ENCODE data around the gene CHI3L1. TPM values are rescaled to one million over a fixed set of nuclear protein-coding genes. Genes with fewer than 3 reads are reported as not detected.

The CHI3L1 gene
- total RNA-seq, 1 donor from 2014 or later, result 1.0 TPM

- Histone ChIP-seq H3K27me3 (ENCODE audit: control insufficient read depth in 3 of 3, insufficient read depth in 3 of 3, low read length in 3 of 3) (no peaks in the 10 kb centered on the region), H3K4me3 (ENCODE audit: low read length in 3 of 3) (no peak overlapping the region), H3K4me1 (ENCODE audit: control insufficient read depth in 3 of 3, insufficient read depth in 3 of 3, low read length in 3 of 3) (no peaks in the 10 kb centered on the region), H3K9me3 (ENCODE audit: control insufficient read depth in 3 of 3, low read length in 3 of 3) (no peaks in the 10 kb centered on the region), H3K9ac (ENCODE audit: low read depth in 1 of 3, low read length in 3 of 3) (no peak overlapping the region), H3K27ac (ENCODE audit: low read depth, low read length) (no peak overlapping the region), H3K36me3 (ENCODE audit: control insufficient read depth in 3 of 3, insufficient read depth in 3 of 3, low read length in 3 of 3) (no peaks in the 10 kb centered on the region)
Measured at GRCh38 chr1:203146042-203146369, 40.5 kb downstream of the CHI3L1 start.

GRCh38 chr1:203145321-203146041 lies 41.0 kb downstream of the CHI3L1 start:
- Histone ChIP-seq H3K27ac (ENCODE audit: low read depth, low read length) (no peak overlapping the region), H3K9me3 (ENCODE audit: control insufficient read depth in 3 of 3, low read length in 3 of 3) (no peaks in the 10 kb centered on the region), H3K36me3 (ENCODE audit: control insufficient read depth in 3 of 3, insufficient read depth in 3 of 3, low read length in 3 of 3) (no peaks in the 10 kb centered on the region), H3K4me1 (ENCODE audit: control insufficient read depth in 3 of 3, insufficient read depth in 3 of 3, low read length in 3 of 3) (no peaks in the 10 kb centered on the region), H3K27me3 (ENCODE audit: control insufficient read depth in 3 of 3, insufficient read depth in 3 of 3, low read length in 3 of 3) (peaks cover 0 to 5% (median 0%) of the 10 kb centered on the region in 3 donors), H3K4me3 (ENCODE audit: low read length in 3 of 3) (no peak overlapping the region), H3K9ac (ENCODE audit: low read depth in 1 of 3, low read length in 3 of 3) (no peak overlapping the region)

- no peaks in the 10 kb centered on the region for H3K36me3 ChIP-seq (ENCODE audit: control insufficient read depth in 3 of 3, insufficient read depth in 3 of 3, low read length in 3 of 3)
- H3K27ac ChIP-seq (ENCODE audit: low read depth, low read length), result no peak overlapping the region
- H3K4me1 ChIP-seq (ENCODE audit: control insufficient read depth in 3 of 3, insufficient read depth in 3 of 3, low read length in 3 of 3), result no peaks in the 10 kb centered on the region
- peaks cover 0 to 6% (median 0%) of the 10 kb centered on the region in 3 donors for H3K27me3 ChIP-seq (ENCODE audit: control insufficient read depth in 3 of 3, insufficient read depth in 3 of 3, low read length in 3 of 3)
- no peak overlapping the region for H3K9ac ChIP-seq (ENCODE audit: low read depth in 1 of 3, low read length in 3 of 3)
- no peaks in the 10 kb centered on the region for H3K9me3 ChIP-seq (ENCODE audit: control insufficient read depth in 3 of 3, low read length in 3 of 3)
- no peak overlapping the region for H3K4me3 ChIP-seq (ENCODE audit: low read length in 3 of 3)
Measured at GRCh38 chr1:203144661-203145060, 41.8 kb downstream of the CHI3L1 start.

GRCh38 chr1:203143641-203144040 lies 42.9 kb downstream of the CHI3L1 start:
- Histone ChIP-seq H3K9ac (ENCODE audit: low read depth in 1 of 3, low read length in 3 of 3) (no peak overlapping the region), H3K27me3 (ENCODE audit: control insufficient read depth in 3 of 3, insufficient read depth in 3 of 3, low read length in 3 of 3) (peaks cover 0 to 6% (median 0%) of the 10 kb centered on the region in 3 donors), H3K4me3 (ENCODE audit: low read length in 3 of 3) (no peak overlapping the region), H3K36me3 (ENCODE audit: control insufficient read depth in 3 of 3, insufficient read depth in 3 of 3, low read length in 3 of 3) (no peaks in the 10 kb centered on the region), H3K4me1 (ENCODE audit: control insufficient read depth in 3 of 3, insufficient read depth in 3 of 3, low read length in 3 of 3) (no peaks in the 10 kb centered on the region), H3K27ac (ENCODE audit: low read depth, low read length) (no peak overlapping the region), H3K9me3 (ENCODE audit: control insufficient read depth in 3 of 3, low read length in 3 of 3) (no peaks in the 10 kb centered on the region)

GRCh38 chr1:203142684-203143408 lies 43.7 kb downstream of the CHI3L1 start:
- Histone ChIP-seq H3K9ac (ENCODE audit: low read depth in 1 of 3, low read length in 3 of 3) (no peak overlapping the region), H3K27me3 (ENCODE audit: control insufficient read depth in 3 of 3, insufficient read depth in 3 of 3, low read length in 3 of 3) (peaks cover 0 to 6% (median 0%) of the 10 kb centered on the region in 3 donors), H3K36me3 (ENCODE audit: control insufficient read depth in 3 of 3, insufficient read depth in 3 of 3, low read length in 3 of 3) (no peaks in the 10 kb centered on the region), H3K9me3 (ENCODE audit: control insufficient read depth in 3 of 3, low read length in 3 of 3) (no peaks in the 10 kb centered on the region), H3K4me1 (ENCODE audit: control insufficient read depth in 3 of 3, insufficient read depth in 3 of 3, low read length in 3 of 3) (no peaks in the 10 kb centered on the region), H3K4me3 (ENCODE audit: low read length in 3 of 3) (no peak overlapping the region), H3K27ac (ENCODE audit: low read depth, low read length) (no peak overlapping the region)

- Histone ChIP-seq H3K36me3 (ENCODE audit: control insufficient read depth in 3 of 3, insufficient read depth in 3 of 3, low read length in 3 of 3) (no peaks in the 10 kb centered on the region), H3K9ac (ENCODE audit: low read depth in 1 of 3, low read length in 3 of 3) (no peak overlapping the region), H3K27me3 (ENCODE audit: control insufficient read depth in 3 of 3, insufficient read depth in 3 of 3, low read length in 3 of 3) (peaks cover 0 to 6% (median 0%) of the 10 kb centered on the region in 3 donors), H3K4me1 (ENCODE audit: control insufficient read depth in 3 of 3, insufficient read depth in 3 of 3, low read length in 3 of 3) (no peaks in the 10 kb centered on the region), H3K9me3 (ENCODE audit: control insufficient read depth in 3 of 3, low read length in 3 of 3) (no peaks in the 10 kb centered on the region), H3K4me3 (ENCODE audit: low read length in 3 of 3) (no peak overlapping the region), H3K27ac (ENCODE audit: low read depth, low read length) (no peak overlapping the region)
Measured at GRCh38 chr1:203142124-203142523, 44.4 kb downstream of the CHI3L1 start.

- Histone ChIP-seq H3K36me3 (ENCODE audit: control insufficient read depth in 3 of 3, insufficient read depth in 3 of 3, low read length in 3 of 3) (no peaks in the 10 kb centered on the region), H3K4me1 (ENCODE audit: control insufficient read depth in 3 of 3, insufficient read depth in 3 of 3, low read length in 3 of 3) (no peaks in the 10 kb centered on the region), H3K4me3 (ENCODE audit: low read length in 3 of 3) (no peak overlapping the region), H3K9ac (ENCODE audit: low read depth in 1 of 3, low read length in 3 of 3) (no peak overlapping the region), H3K27me3 (ENCODE audit: control insufficient read depth in 3 of 3, insufficient read depth in 3 of 3, low read length in 3 of 3) (peaks cover 0 to 6% (median 0%) of the 10 kb centered on the region in 3 donors), H3K27ac (ENCODE audit: low read depth, low read length) (no peak overlapping the region), H3K9me3 (ENCODE audit: control insufficient read depth in 3 of 3, low read length in 3 of 3) (no peaks in the 10 kb centered on the region)
Measured at GRCh38 chr1:203140743-203141520, 45.6 kb downstream of the CHI3L1 start.

GRCh38 chr1:203139976-203140475 lies 46.5 kb downstream of the CHI3L1 start:
- Histone ChIP-seq H3K27me3 (ENCODE audit: control insufficient read depth in 3 of 3, insufficient read depth in 3 of 3, low read length in 3 of 3) (peaks cover 0 to 6% (median 0%) of the 10 kb centered on the region in 3 donors), H3K9me3 (ENCODE audit: control insufficient read depth in 3 of 3, low read length in 3 of 3) (no peaks in the 10 kb centered on the region), H3K36me3 (ENCODE audit: control insufficient read depth in 3 of 3, insufficient read depth in 3 of 3, low read length in 3 of 3) (no peaks in the 10 kb centered on the region), H3K27ac (ENCODE audit: low read depth, low read length) (no peak overlapping the region), H3K4me3 (ENCODE audit: low read length in 3 of 3) (no peak overlapping the region), H3K4me1 (ENCODE audit: control insufficient read depth in 3 of 3, insufficient read depth in 3 of 3, low read length in 3 of 3) (no peaks in the 10 kb centered on the region), H3K9ac (ENCODE audit: low read depth in 1 of 3, low read length in 3 of 3) (no peak overlapping the region)

- peaks cover 0 to 6% (median 0%) of the 10 kb centered on the region in 3 donors for H3K27me3 ChIP-seq (ENCODE audit: control insufficient read depth in 3 of 3, insufficient read depth in 3 of 3, low read length in 3 of 3)
- H3K27ac ChIP-seq (ENCODE audit: low read depth, low read length), result no peak overlapping the region
- H3K36me3 ChIP-seq (ENCODE audit: control insufficient read depth in 3 of 3, insufficient read depth in 3 of 3, low read length in 3 of 3), result no peaks in the 10 kb centered on the region
- H3K9ac ChIP-seq (ENCODE audit: low read depth in 1 of 3, low read length in 3 of 3), result no peak overlapping the region
- H3K9me3 ChIP-seq (ENCODE audit: control insufficient read depth in 3 of 3, low read length in 3 of 3), result no peaks in the 10 kb centered on the region
- no peaks in the 10 kb centered on the region for H3K4me1 ChIP-seq (ENCODE audit: control insufficient read depth in 3 of 3, insufficient read depth in 3 of 3, low read length in 3 of 3)
- no peak overlapping the region for H3K4me3 ChIP-seq (ENCODE audit: low read length in 3 of 3)
Measured at GRCh38 chr1:203138066-203138465, 48.4 kb downstream of the CHI3L1 start.

Measured in skeletal muscle tissue (tissue), 4 donors.